Stimulated activated CD8-positive, alpha-beta memory T cell treated with anti-CD3 and anti-CD28 coated beads, Interleukin-4, amount 100 ng/mL, for 4 hours (primary cell): ENCODE results near the gene SRGAP2B.
"Not testable (repeated sequence)": the region's sequence is repeated elsewhere in the genome, so short reads cannot be mapped to it uniquely, and the experiment has no call there.

ENCODE experiments used
- DNase-seq, 2 donors: peaks; one replicate each; pipeline ENCODE4 v3.0.0-alpha.2; 2020; ENCODE audit warnings: low read depth in 2 of 2, low spot score in 1 of 2

SRGAP2B gene

DNA sequence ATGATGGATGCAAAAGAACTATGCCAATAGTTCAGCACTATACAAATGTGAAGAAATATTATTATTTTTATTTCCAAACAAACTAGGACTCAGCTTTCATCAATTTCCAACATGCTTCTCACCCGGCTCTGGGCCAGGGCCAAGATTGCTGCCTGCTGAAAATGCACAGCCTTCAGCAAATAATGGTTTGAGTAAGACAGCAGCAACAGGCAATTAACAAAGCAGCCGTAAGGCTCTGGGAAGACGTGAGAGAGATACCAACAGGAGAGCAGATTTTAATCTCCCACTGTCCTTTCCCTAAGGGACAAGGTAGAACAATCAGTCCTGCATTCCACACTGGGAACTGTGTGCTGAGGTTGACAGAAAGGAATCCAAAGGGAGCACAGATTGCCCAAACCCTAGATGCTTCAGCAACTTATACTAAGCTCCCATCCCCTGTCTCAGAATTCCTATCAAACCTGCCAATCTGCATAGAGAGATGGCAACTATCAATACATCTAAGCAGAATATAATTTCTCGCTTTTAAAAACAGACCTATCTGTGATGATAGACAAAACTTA, 134.1 kb downstream of the SRGAP2B start:
- DNase-seq, result not testable (repeated sequence)

DNA sequence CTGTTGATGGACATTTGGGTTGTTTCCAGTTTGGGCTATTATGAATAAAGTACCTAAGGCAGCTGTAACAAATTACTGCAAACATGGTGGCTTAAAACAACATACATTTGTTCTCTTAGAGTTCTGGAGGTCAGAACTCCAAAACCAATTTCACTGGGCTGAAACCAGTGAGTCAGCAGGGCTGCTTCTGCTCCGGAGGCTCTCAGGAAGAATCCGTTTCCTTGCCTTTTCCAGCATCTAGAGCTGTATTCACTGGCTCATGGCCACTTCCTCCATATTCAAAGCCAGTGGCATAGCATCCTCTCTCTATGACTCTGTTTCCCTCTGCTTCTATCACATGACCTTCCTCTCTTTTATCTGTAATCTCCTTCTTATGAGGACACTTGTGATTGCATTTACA, 146.7 kb downstream of the SRGAP2B start:
- not testable (repeated sequence) for DNase-seq

DNA sequence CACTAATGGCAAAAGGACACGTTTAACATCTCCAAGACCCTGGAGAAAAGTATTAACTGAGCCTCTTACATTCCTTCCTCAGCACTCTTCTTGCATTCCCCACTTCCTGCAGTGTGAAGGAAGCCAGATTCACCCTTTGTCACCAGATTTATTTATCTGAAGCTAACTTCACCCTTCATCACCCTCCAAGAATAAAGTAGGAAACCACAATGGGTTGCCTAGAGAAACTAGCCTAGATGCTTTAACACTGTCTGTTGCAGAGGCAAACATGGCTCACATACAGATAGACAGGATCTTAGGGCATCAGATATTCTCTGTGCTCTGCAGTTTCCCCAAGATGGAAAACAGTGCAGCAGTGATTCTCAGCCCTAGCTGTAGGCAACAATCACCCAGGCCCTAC, 147.6 kb downstream of the SRGAP2B start:
- DNase-seq, result not testable (repeated sequence)

DNA sequence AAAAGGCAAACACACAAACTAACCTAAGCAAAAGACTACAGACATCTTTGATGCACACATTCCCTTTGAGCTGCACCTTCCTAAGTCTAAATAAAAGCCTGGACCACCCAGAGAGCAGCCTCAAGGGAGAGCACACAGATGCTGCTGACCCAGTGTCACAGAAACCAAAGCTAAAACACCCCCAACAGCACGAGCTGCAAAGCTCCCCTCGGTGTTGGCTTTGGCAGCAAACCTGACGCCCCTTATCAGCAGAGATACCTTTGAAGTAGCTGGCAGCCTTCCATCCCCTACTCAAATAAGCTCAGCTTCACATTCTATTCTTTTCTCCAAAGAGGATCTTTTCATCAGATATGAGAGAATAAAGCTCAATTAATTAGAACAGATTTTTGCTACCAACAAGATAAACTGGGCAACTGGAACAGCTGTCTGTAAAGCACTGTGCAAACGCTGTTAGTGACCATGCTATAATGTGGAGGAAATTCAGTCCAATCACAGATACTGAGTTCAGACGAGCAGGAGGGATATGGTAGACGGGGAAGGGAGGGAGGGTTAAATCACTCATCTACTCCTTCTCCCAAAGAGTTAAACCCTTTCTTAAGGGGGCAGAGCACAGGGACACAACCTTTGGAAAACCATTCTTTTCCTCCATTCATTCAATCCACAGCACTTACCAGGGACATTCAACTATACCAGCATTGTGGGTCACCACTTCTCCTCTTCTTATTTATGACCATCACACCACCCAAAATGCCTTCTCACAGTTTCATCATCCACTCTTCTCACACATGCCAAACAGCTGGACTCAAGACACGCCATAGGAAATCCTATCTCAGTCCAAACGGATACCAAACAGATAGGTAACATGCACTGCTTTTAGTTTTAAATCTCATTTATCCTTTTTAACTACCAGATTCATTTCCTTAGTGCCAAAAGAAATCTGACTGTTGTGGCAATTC, 148.3 kb downstream of the SRGAP2B start:
- not testable (repeated sequence) for DNase-seq

DNA sequence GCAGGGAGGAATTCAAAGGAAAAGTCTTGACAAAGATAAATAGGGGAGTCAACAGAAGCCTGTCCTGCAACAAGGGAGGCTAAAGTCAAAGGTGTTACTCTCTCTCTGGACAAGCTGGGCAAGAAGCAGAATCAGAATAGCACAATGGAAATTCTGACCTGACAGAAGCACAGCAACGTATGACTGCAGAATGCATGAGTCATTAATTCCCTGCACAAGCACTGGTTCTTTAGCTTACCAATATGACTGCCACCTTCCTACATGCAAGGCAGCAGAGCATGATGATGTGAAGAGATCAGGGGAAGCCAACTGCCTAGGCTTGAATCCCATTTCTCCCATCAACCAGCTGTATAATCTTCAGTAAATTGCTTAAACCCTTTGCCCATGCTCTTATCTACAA, 153.4 kb downstream of the SRGAP2B start:
- not testable (repeated sequence) for DNase-seq

DNA sequence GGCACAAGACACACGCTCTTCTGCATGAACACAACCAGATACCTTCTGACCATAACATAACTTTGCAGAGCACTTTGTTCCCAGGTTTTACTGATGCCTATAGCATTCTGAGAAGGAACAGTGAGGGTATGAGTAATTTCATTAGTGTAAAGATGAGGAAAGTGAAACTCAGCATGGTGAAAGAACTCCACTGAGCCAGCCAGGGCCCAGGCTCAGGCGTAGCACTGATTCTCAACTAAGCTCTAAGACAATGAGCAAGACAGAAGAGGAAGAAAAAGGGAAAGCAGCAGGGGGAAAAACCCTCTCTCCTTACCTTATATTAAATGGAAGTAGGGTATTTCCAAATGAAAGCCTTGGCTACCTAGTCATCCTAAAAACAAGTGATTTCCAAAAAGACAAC, 155.1 kb downstream of the SRGAP2B start:
- DNase-seq, result not testable (repeated sequence)

DNA sequence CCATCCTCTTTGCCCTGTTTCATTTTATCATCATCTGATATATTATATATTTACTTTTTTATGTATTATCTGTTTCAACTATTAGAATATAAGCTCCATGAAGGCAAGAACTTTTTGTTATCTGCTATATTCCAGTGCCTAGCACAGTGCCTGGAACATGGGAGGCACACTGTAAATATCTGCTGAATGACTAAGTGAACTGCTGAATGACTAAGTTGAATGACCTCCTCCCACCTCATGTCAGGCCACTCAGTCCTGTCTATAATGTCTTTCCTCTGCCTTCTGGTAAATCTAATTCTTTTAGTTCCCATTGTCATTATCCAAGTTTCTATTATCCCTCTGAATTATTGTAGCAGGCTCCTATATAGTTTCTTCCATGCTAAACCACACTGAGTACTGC, 156.5 kb downstream of the SRGAP2B start:
- not testable (repeated sequence) for DNase-seq

DNA sequence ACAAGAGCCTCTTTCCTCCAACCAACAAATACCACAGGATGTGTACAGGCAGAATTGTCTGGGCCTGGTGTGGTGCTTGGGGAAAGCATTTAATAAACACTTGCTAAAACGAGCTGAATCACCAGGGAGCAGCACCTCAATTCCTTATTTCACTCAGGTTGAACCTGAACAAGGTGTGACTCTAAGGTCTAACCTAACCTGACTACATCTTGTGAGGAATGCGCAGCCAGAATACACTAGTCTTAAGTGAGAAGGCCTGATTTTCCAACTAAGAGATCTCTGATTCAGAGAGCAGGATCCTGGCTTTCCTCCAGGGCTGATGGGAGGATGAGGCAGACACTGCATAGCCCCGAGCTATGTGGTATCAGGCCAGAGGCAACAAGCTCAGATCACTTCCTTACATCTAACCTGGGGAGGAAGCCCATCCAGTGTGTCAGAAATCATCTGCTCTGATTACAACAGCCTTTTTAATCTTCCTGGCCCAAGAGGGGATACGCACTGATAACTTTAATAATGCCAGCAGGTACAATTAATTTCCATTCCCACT, 158.9 kb downstream of the SRGAP2B start:
- DNase-seq, result not testable (repeated sequence)

DNA sequence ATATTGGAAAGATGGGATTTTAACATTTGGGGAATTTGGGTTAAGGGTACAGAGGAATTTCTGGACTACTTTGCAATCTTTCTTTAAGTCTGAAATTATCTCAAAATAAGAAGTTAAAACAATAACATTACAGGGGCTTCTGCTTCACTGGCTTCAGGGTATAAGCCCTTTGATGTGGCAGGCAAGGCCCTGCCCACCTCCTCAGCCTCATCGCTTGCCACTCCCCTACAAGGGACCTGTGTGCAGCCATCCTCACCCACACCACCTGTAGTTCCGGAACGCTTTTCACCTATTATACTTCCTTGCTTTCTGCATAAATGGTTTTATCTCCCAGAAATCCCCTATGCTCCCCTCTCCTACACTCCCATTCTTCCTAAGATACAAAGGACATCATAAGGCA, 159.8 kb downstream of the SRGAP2B start:
- DNase-seq, result not testable (repeated sequence)

DNA sequence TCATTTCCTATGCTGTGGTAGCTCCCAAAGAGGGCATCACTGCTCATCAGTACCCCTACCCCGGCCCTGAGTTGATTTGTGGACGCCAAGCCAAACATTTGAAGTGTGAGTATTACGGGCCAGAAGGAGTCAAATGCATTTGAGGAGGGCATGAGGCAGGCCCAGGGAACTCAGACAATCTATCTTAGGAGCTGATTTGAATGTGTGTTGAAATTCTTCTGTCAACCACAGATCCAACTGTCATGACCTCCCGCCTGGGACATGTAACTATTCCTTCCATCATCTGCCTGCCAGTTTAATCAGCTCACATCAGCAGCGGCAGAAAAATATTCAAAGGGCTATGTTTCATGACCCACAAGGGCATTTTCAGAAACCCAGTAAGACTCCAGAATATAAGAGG, 162.1 kb downstream of the SRGAP2B start:
- DNase-seq, result not testable (repeated sequence)

DNA sequence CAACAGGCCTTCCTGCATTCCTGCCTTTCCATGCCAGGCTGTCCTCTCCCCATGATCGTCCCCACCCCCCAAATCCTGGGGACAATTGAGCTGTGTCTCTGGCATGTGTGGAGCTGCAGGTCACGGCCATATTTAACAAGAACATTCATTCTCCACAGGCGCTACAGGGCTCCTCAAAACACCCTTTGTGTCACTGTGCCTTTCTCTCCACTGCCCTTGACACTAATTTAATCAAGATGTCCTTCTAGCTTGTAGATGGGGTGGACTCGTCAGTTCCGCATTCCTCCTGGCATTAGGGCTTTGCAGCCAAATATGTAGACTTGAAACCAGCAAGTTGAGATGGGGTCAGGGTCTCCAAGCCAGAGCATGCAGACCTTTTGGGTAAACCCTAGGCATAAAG, 163.0 kb downstream of the SRGAP2B start:
- DNase-seq, result not testable (repeated sequence)

DNA sequence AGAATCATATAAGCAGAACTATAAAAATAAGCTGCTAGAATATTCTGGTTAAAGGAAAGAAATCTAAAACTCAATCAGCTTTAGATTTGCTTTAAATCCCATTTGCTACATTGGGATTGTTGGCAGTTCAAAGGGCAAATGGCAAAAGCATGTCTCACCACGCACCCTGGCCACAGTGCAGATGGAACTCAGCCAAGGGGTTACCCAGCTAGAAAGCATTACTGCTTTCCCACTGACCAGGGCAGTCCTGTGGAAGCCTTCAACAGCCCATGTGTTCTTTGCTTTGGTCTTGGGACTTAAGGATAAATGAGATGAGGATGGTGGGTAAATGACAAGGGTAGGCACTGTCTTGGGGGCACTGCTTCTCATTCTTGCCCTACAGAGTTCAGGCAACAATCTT, 163.6 kb downstream of the SRGAP2B start:
- not testable (repeated sequence) for DNase-seq

DNA sequence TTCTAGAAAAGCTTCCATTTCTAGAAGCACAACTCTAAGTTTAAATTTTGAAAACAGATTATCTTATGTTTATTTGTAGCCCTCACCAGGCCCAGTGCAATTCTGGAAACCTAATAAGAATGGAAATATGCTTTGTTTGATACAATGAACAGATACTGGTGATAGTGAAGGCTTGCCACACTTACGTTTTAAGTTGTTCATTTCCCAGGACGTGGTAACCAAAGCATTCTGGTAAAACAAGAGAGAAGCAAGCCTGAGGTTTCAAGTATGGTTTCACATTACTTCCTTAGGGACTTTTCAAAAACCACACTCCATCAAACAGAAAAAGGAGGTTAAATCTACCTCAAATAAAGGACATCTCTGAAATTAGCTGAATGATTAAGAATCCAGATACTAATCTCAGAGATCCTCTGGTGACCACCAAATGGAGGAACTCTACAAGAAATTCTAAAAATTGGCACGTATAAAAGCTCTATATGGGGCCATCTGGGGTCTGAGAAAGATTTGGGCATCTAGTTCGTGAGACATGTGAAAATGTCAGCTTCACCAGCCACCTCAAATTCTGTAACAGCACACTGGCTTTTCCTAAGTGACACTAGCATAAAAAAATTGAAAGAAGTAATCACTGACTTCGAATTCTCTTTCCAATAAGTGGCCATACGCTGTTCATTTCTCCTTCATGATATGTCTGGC, 164.9 kb downstream of the SRGAP2B start:
- not testable (repeated sequence) for DNase-seq

DNA sequence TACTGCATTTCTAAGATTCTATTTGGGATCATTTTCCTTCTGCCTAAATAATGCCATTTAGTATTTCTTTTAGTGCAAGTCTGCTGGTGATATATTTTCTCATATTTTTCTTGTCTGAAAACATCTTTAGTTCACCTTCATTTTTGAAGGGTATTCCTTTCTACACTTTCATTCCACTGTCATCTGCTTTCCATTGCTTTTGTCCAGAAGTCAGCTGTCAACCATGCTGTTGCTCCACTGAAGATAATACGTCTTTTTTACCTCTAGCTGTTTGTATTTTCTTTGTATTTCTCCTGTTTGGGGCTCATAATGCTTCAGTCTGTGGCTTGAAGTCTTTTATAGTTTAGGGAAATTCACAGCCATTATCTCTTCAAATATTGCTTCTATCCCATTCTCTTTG, 167.8 kb downstream of the SRGAP2B start:
- DNase-seq, result not testable (repeated sequence)

DNA sequence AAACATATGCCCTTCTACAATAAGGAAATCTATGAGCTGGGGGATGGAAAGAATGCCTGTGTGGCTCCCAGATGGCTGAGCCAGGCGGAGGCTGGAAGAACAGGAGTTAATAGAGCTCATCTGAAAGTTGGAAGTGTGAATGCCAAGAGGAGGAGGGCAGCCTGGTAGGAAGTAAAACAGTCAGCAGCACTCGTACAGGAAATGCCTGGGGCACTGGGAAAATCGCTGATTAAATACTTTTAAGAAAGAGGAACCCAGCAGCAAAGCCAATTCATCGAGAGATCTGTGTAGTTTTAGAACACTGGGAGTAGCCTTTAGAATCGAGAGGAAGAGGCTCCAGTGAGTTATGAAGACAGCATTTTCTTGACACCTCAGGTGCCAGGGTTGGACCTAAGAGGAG, 171.5 kb downstream of the SRGAP2B start:
- DNase-seq, result not testable (repeated sequence)

DNA sequence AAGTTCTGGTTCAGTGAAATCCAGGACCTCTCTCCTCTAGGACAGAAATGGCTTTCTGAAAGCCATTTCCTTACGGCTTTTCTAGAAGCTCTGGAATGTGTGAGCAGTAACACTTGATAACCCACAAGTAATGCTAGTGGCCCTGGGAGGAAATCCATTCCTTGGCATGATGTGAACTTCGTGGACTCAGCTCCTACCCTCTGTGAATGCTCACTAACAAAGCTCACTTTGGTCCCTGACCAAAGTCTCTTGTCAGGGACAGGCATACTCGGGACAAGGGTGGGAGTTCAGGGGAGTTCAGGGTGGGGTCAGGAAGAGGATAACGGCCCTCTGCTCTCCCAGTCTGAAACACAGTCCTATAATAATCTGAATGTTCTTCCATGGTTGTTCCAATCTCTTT, 172.3 kb downstream of the SRGAP2B start:
- DNase-seq, result not testable (repeated sequence)

DNA sequence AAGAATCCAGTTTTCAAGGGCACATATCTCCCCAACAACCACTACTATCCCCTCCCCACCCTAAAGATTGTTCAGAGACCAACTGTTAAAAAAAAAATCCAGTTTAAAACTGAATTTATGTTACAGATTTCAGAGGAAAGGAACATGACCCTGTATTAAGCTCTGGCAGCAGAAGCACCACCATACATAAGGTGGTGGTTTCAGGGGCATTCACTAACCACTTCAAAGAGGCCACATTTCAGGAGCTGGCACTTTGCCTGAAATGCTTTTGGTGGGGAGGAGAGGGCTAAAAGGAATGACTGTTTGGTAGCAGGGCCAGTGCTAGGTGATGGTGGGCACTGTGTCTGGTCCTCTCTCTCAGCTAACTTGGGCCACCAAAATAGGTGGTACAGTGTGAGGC, 176.0 kb downstream of the SRGAP2B start:
- DNase-seq, result not testable (repeated sequence)

DNA sequence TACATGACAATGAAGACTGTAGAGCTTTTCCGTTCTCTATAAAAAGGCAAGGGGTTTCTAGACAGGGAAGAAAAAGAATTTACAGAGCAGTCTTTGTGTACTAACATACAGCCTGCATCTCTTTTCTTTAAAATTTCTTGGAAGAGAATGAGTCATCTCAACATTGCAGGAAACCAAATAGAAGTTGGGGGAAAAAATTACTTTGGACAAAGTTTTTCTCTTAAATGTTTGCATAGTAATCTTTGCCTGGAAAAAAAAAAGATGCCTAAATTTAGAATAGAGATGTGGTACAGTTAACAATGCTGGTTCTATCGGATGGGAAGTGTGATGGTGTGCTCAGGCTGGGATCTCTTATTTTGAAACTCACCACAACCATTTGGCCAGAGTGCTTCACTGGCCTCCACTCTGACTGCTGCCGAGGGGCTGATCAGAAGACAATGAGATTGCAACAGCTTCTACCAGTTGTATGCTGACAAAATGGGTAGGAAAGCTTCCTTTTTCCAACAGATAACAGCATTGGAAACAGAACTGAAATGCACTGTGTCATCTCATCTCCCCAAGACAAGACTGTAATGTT, 177.0 kb downstream of the SRGAP2B start:
- not testable (repeated sequence) for DNase-seq

DNA sequence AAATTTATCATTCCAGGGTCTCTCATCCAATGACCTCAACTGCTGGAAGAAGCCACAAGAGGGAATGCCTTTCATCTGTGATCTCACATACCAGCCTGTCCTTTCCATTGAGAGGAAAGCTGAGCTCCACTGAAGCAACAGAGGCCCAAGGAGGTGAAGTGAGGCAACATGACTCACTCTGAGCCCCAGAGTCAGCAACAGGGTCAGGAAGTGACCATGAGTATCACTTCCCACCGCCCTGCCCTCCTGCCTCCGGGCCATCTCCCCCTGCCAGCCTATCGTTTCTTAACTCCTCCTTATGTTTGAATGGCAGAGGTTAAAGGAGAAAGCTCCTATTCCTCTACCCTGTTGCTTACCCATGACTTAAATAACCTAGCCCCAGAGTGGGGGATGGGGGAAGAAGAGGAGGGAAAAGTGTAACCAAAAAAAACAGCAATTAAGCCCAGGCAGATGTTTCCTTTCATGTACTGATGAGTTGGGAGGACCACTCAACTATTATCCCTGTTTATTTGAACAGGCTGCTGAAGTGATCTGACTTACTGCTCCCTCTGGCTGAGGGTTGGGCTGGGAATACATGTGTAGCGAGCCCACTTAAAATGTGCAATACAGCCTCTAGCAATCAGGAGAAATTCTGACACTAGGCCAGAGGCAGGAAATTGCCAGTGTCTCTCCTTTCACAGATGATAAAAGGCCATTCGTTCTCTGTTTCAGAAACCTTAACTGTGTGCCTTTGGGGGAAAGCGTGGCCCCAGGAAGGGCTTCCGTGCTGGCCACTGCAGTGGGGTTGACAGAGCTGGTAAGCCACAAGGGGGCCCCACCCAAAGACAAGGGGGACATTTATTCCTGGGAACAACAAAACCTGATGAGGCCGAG, 177.7 kb downstream of the SRGAP2B start:
- not testable (repeated sequence) for DNase-seq
